Measurements from ENCODE around the gene ANKRD33. TPM values are rescaled to one million over a fixed set of nuclear protein-coding genes. Genes with fewer than 3 reads are reported as not detected.

The ANKRD33 gene
- total and polyA plus RNA-seq, 2 experiments from 2014 or later = 0.27 to 1.7 TPM

GRCh38 chr12:51852404-51853137 lies 35.3 kb upstream of the ANKRD33 start (continued):
- TF ChIP-seq NANOG (IDR thresholded peaks at IDR 0.05; ENCODE audit: borderline replicate concordance) = no peak
- no peak for TF ChIP-seq JUNB (IDR thresholded peaks at IDR 0.05; ENCODE audit: unreplicated experiment)
- no peak for TF ChIP-seq POLR2AphosphoS5 (IDR thresholded peaks at IDR 0.05; ENCODE audit: low read depth)
- TF ChIP-seq, protein P1, sequence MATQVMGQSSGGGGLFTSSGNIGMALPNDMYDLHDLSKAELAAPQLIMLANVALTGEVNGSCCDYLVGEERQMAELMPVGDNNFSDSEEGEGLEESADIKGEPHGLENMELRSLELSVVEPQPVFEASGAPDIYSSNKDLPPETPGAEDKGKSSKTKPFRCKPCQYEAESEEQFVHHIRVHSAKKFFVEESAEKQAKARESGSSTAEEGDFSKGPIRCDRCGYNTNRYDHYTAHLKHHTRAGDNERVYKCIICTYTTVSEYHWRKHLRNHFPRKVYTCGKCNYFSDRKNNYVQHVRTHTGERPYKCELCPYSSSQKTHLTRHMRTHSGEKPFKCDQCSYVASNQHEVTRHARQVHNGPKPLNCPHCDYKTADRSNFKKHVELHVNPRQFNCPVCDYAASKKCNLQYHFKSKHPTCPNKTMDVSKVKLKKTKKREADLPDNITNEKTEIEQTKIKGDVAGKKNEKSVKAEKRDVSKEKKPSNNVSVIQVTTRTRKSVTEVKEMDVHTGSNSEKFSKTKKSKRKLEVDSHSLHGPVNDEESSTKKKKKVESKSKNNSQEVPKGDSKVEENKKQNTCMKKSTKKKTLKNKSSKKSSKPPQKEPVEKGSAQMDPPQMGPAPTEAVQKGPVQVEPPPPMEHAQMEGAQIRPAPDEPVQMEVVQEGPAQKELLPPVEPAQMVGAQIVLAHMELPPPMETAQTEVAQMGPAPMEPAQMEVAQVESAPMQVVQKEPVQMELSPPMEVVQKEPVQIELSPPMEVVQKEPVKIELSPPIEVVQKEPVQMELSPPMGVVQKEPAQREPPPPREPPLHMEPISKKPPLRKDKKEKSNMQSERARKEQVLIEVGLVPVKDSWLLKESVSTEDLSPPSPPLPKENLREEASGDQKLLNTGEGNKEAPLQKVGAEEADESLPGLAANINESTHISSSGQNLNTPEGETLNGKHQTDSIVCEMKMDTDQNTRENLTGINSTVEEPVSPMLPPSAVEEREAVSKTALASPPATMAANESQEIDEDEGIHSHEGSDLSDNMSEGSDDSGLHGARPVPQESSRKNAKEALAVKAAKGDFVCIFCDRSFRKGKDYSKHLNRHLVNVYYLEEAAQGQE (IDR thresholded peaks at IDR 0.05; ENCODE audit: unreplicated experiment) = no peak
- no peak for TF ChIP-seq CREB1 (CRISPR knock-in tag; IDR thresholded peaks at IDR 0.05; ENCODE audit: low read depth)

DNA sequence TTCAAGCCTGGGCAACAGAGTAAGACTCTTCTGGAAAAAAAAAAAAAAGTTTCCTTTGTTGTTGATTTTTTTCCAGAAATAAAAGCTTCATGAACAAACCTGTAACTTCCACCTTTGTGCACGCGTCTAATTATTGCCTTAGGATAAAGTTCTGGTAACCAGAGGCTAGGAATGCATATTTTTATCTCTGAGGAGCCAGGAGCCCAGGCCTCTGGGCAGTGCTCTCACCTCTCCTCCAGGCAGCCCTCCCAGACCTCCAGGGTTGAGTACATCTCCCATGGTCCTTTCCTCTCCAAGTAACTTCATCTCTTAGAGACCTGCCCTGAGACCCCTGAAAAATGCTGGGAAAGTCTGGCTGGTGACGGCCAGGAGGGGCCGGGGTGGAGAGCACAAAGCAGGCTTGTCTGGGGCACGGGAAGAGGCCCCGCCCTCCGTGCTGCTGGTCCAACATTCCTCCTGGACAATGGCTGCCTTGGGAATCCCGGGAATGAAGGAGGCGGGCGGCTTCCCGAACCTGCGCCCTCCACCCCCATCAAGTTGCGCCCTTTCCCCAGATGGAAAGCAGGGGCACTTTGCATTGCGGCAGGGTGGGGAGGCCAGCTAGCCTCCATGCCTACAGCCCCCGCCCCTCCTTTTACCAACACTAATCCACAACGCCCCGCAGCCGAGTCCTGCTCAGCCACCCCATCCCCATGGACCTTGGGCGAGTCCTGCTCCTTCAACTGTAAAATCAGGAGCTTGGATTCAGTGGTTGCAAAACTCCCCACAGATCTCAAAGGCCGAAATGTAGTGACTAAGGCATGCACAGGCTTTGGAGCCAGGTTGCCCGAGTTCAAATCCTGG lies 32.1 kb upstream of the ANKRD33 start:
- Histone ChIP-seq H3K27me3 (ENCODE audit: insufficient read depth) (peaks cover 28% of the 10 kb centered on the region), H4K20me1 (replicated peaks; ENCODE audit: insufficient read depth) (no peaks in the 10 kb centered on the region), H3K4me2 (peak overlapping the region; percentile 97), H3K4me1 (ENCODE audit: insufficient read depth) (peaks cover 15% of the 10 kb centered on the region), H3F3A (replicated peaks; ENCODE audit: low read depth) (peaks cover 6% of the 10 kb centered on the region), H3K36me3 (ENCODE audit: insufficient read depth) (no peaks in the 10 kb centered on the region), H3K27ac (ENCODE audit: low read depth) (peak overlapping the region; percentile 97), H3K4me3 (peak overlapping the region; percentile 67), H3K79me2 (replicated peaks; ENCODE audit: insufficient read depth) (no peaks in the 10 kb centered on the region), H2AFZ (peak overlapping the region; percentile 99), H3K9me2 (ENCODE audit: insufficient read depth) (no peaks in the 10 kb centered on the region)
- DNase-seq (ENCODE audit: low spot score) (peak; percentile 97), ATAC-seq (peak; percentile 95)
- Mint-ChIP-seq H3K27ac (peak overlapping the region; percentile 51), H3K9me3 (no peaks in the 10 kb centered on the region), H3K36me3 (ENCODE audit: low read depth) (no peaks in the 10 kb centered on the region), H3K4me3 (peak overlapping the region; percentile 72), H3K27me3 (ENCODE audit: insufficient read depth, low read depth, poor library complexity) (peaks cover 41% of the 10 kb centered on the region), H3K4me1 (peaks cover 35% of the 10 kb centered on the region)
- TF ChIP-seq CREB1 (CRISPR knock-in tag; IDR thresholded peaks at IDR 0.05; ENCODE audit: low read depth) (no peak), POLR2AphosphoS5 (IDR thresholded peaks at IDR 0.05; ENCODE audit: low read depth) (peak; percentile 63)

DNA sequence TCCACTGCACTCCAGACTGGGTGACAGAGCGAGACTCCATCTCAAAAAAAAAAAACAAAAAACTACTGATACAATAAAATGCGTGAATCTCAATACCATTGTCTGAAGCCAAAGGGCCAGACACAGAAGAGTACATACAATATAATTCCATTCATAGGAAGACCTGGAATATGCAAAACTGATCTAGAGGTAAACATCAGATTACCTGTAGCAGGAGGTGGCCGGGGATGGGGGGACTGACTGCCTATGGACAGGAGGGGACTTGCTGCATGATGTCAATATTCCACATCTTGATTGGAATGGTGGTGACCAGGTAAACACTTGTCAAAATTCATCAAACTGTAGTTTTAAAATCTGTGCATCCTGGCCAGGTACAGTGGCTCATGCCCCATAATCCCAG lies 26.9 kb upstream of the ANKRD33 start:
- DNase-seq (ENCODE audit: low spot score) = no peak
- no peaks in the 10 kb centered on the region for H3K36me3 ChIP-seq (ENCODE audit: insufficient read depth)
- no peak overlapping the region for H3K4me2 ChIP-seq
- H3K27ac ChIP-seq (ENCODE audit: low read depth) = no peak overlapping the region
- H3K4me1 ChIP-seq (ENCODE audit: insufficient read depth) = peaks cover 49% of the 10 kb centered on the region
- H3K9me2 ChIP-seq (ENCODE audit: insufficient read depth) = no peaks in the 10 kb centered on the region
- no peak for ATAC-seq
- no peak overlapping the region for H3K4me3 ChIP-seq
- Mint-ChIP-seq H3K36me3 (ENCODE audit: low read depth) (no peaks in the 10 kb centered on the region), H3K27ac (no peak overlapping the region), H3K4me3 (no peak overlapping the region), H3K9me3 (no peaks in the 10 kb centered on the region; the same call in 2 of the 3 replicates), H3K27me3 (ENCODE audit: insufficient read depth, low read depth, poor library complexity) (peaks cover 27% of the 10 kb centered on the region), H3K4me1 (peaks cover 44% of the 10 kb centered on the region)
- H2AFZ ChIP-seq = no peak overlapping the region
- H4K20me1 ChIP-seq (replicated peaks; ENCODE audit: insufficient read depth) = no peaks in the 10 kb centered on the region
- H3K27me3 ChIP-seq (ENCODE audit: insufficient read depth) = peaks cover 23% of the 10 kb centered on the region
- H3F3A ChIP-seq (replicated peaks; ENCODE audit: low read depth) = peaks cover 36% of the 10 kb centered on the region
- no peaks in the 10 kb centered on the region for H3K79me2 ChIP-seq (replicated peaks; ENCODE audit: insufficient read depth)
- TF ChIP-seq JUNB (IDR thresholded peaks at IDR 0.05; ENCODE audit: unreplicated experiment) = no peak
- no peak for TF ChIP-seq NANOG (IDR thresholded peaks at IDR 0.05; ENCODE audit: borderline replicate concordance)
- TF ChIP-seq CREB1 (CRISPR knock-in tag; IDR thresholded peaks at IDR 0.05; ENCODE audit: low read depth) = no peak
- no peak for TF ChIP-seq EZH2phosphoT487 (IDR thresholded peaks at IDR 0.05; ENCODE audit: unreplicated experiment)
- TF ChIP-seq, protein P2, sequence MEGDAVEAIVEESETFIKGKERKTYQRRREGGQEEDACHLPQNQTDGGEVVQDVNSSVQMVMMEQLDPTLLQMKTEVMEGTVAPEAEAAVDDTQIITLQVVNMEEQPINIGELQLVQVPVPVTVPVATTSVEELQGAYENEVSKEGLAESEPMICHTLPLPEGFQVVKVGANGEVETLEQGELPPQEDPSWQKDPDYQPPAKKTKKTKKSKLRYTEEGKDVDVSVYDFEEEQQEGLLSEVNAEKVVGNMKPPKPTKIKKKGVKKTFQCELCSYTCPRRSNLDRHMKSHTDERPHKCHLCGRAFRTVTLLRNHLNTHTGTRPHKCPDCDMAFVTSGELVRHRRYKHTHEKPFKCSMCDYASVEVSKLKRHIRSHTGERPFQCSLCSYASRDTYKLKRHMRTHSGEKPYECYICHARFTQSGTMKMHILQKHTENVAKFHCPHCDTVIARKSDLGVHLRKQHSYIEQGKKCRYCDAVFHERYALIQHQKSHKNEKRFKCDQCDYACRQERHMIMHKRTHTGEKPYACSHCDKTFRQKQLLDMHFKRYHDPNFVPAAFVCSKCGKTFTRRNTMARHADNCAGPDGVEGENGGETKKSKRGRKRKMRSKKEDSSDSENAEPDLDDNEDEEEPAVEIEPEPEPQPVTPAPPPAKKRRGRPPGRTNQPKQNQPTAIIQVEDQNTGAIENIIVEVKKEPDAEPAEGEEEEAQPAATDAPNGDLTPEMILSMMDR (conservative IDR thresholded peaks at IDR 0.05; ENCODE audit: low read depth in 2 of 2) = no peak
- no peak for TF ChIP-seq EZH2 (IDR thresholded peaks at IDR 0.05; ENCODE audit: low read depth, unreplicated experiment)
- TF ChIP-seq, protein P1 (IDR thresholded peaks at IDR 0.05; ENCODE audit: unreplicated experiment) = no peak
- TF ChIP-seq POLR2AphosphoS5 (IDR thresholded peaks at IDR 0.05; ENCODE audit: low read depth) = no peak
